ENCODE results near the gene SHISA4. TPM values are rescaled to one million over a fixed set of nuclear protein-coding genes. Genes with fewer than 3 reads are reported as not detected.
"Not testable (repeated sequence)": the region's sequence is repeated elsewhere in the genome, so short reads cannot be mapped to it uniquely, and the experiment has no call there.

The SHISA4 gene
- polyA plus RNA-seq, 3 donors, result 1.5 to 3.1 (median 2.3) TPM

DNA sequence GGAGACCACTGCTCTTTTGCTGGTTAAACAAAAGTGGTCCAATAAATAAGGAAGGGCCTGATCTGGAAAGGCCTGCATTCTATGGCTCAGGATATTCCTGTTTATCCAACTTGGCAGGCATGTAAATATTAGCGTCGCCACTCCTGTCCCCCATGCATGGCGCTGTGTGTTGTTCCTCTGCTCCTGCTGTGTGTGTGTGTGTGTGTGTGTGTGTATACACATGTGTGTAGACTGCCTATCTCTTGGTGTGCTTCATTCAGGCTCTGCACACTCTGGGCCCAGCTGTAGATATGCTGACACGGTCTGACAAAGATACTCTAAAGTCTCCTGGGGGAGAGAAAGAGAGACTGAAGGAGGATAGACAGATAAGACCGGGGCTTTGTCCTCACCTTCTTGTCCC is 50.9 kb downstream of the SHISA4 start:
- no peaks in the 10 kb centered on the region for H4K20me1 ChIP-seq (ENCODE audit: insufficient read depth, low read length)
- TF ChIP-seq, protein P1, sequence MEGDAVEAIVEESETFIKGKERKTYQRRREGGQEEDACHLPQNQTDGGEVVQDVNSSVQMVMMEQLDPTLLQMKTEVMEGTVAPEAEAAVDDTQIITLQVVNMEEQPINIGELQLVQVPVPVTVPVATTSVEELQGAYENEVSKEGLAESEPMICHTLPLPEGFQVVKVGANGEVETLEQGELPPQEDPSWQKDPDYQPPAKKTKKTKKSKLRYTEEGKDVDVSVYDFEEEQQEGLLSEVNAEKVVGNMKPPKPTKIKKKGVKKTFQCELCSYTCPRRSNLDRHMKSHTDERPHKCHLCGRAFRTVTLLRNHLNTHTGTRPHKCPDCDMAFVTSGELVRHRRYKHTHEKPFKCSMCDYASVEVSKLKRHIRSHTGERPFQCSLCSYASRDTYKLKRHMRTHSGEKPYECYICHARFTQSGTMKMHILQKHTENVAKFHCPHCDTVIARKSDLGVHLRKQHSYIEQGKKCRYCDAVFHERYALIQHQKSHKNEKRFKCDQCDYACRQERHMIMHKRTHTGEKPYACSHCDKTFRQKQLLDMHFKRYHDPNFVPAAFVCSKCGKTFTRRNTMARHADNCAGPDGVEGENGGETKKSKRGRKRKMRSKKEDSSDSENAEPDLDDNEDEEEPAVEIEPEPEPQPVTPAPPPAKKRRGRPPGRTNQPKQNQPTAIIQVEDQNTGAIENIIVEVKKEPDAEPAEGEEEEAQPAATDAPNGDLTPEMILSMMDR (IDR thresholded peaks at IDR 0.05), result no peak

DNA sequence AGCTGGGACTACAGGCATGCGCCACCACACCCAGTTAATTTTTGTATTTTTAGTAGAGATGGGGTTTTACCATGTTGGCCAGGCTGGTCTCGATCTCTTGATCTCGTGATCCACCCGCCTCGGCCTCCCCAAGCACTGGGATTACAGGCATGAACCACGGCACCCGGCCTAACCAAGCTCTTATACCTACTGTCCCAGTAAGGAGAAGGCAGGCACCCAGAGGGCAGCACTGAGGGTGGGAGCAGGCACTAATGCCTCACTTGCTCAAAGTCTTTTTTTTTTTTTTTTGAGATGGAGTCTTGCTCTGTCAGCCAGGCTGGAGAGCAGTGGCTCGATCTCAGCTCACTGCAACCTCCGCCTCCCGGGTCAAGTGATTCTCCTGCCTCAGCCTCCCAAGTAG is 51.6 kb downstream of the SHISA4 start:
- H3K4me1 Mint-ChIP-seq; H3K27ac Mint-ChIP-seq; H3K9me3 Mint-ChIP-seq; H3K4me3 ChIP-seq (replicated peaks in 1 of 3; ENCODE audit: low read depth in 2 of 3, low read length in 3 of 3); H3K27ac ChIP-seq (ENCODE audit: low read depth in 1 of 2, low read length in 2 of 2); H3K9me3 ChIP-seq (replicated peaks in 1 of 2; ENCODE audit: control insufficient read depth in 1 of 2, insufficient read depth in 1 of 2, low read length in 2 of 2); H3K4me2 ChIP-seq (replicated peaks; ENCODE audit: extremely low read depth, low read length, poor library complexity, severe bottlenecking); intact Hi-C loops (cut with micrococcal nuclease); H3K4me1 ChIP-seq (ENCODE audit: control insufficient read depth in 1 of 2, insufficient read depth in 2 of 2, low read length in 2 of 2); H3K36me3 ChIP-seq (replicated peaks in 1 of 2; ENCODE audit: control insufficient read depth in 1 of 2, insufficient read depth in 2 of 2, low read length in 2 of 2); DNase-seq; H3K9ac ChIP-seq (ENCODE audit: insufficient read depth, low read length, poor library complexity, severe bottlenecking); H3K79me2 ChIP-seq (ENCODE audit: insufficient read depth, low read length); H3K4me3 Mint-ChIP-seq; H2AFZ ChIP-seq (ENCODE audit: insufficient read depth, low read depth, low read length, poor library complexity, severe bottlenecking); H3K36me3 Mint-ChIP-seq; H4K20me1 ChIP-seq (ENCODE audit: insufficient read depth, low read length): not testable (repeated sequence)
- WGBS (ENCODE audit: insufficient coverage), result 98% methylated on average over 4 of the region's 10 CpGs
- H3K27me3 ChIP-seq (ENCODE audit: control insufficient read depth in 2 of 2, insufficient read depth in 2 of 2, low read length in 2 of 2), result peaks cover 9 to 11% of the 10 kb centered on the region in 2 donors
- H3K27me3 Mint-ChIP-seq (ENCODE audit: low read depth in 3 of 3), result peaks cover 18 to 22% (median 18%) of the 10 kb centered on the region in 3 donors

More for the DNA sequence above, 50.9 kb downstream of the SHISA4 start:
- Mint-ChIP-seq H3K27me3 (ENCODE audit: low read depth in 3 of 3) (peaks cover 13 to 21% (median 15%) of the 10 kb centered on the region in 3 donors), H3K9me3 (no peaks in the 10 kb centered on the region), H3K27ac (no peak overlapping the region), H3K4me3 (no peak overlapping the region), H3K36me3 (no peaks in the 10 kb centered on the region), H3K4me1 (peaks cover 4% of the 10 kb centered on the region)
- Histone ChIP-seq H3K4me2 (replicated peaks; ENCODE audit: extremely low read depth, low read length, poor library complexity, severe bottlenecking) (no peak overlapping the region), H3K4me3 (replicated peaks in 1 of 3; ENCODE audit: low read depth in 2 of 3, low read length in 3 of 3) (no peak overlapping the region), H3K9me3 (replicated peaks in 1 of 2; ENCODE audit: control insufficient read depth in 1 of 2, insufficient read depth in 1 of 2, low read length in 2 of 2) (no peaks in the 10 kb centered on the region), H2AFZ (ENCODE audit: insufficient read depth, low read depth, low read length, poor library complexity, severe bottlenecking) (no peak overlapping the region), H3K9ac (ENCODE audit: insufficient read depth, low read length, poor library complexity, severe bottlenecking) (no peak overlapping the region), H3K4me1 (ENCODE audit: control insufficient read depth in 1 of 2, insufficient read depth in 2 of 2, low read length in 2 of 2) (no peaks in the 10 kb centered on the region), H3K79me2 (ENCODE audit: insufficient read depth, low read length) (no peaks in the 10 kb centered on the region), H3K27me3 (ENCODE audit: control insufficient read depth in 2 of 2, insufficient read depth in 2 of 2, low read length in 2 of 2) (peaks cover 2 to 9% of the 10 kb centered on the region in 2 donors), H3K27ac (ENCODE audit: low read depth in 1 of 2, low read length in 2 of 2) (no peak overlapping the region), H3K36me3 (replicated peaks in 1 of 2; ENCODE audit: control insufficient read depth in 1 of 2, insufficient read depth in 2 of 2, low read length in 2 of 2) (no peaks in the 10 kb centered on the region)
- intact Hi-C loops (cut with micrococcal nuclease), result no loop called here
- DNase-seq, result no peak
- 86% methylated on average over 1 of the region's 5 CpGs for WGBS (ENCODE audit: insufficient coverage)
